Type B pancreatic cell (in vitro differentiated cells): ENCODE measurements around the gene SLC23A3. TPM values are rescaled to one million over a fixed set of nuclear protein-coding genes. Genes with fewer than 3 reads are reported as not detected.

Experiments
- DNase-seq: peaks from one replicate; pipeline ENCODE4 v3.0.0; 2021; ENCODE audit warnings: mixed read lengths; ENCODE audit not compliant: unreplicated experiment; ENCODE audit errors: extremely low spot score
- H3K27ac Mint-ChIP-seq: 2 replicates; pipeline ENCODE4 v1.8.0; 2021; ENCODE audit warnings: mild to moderate bottlenecking, mixed read lengths
- H3K27me3 Mint-ChIP-seq: 2 replicates; pipeline ENCODE4 v1.8.0; 2021; ENCODE audit warnings: mixed read lengths
- H3K36me3 Mint-ChIP-seq: 2 replicates; pipeline ENCODE4 v1.8.0; 2021; ENCODE audit warnings: mixed read lengths
- H3K4me1 Mint-ChIP-seq: one replicate; pipeline ENCODE4 v1.8.0; 2021; ENCODE audit warnings: mixed read lengths; ENCODE audit not compliant: unreplicated experiment
- H3K4me3 Mint-ChIP-seq: 2 replicates; pipeline ENCODE4 v1.8.0; 2021; ENCODE audit warnings: mild to moderate bottlenecking, mixed read lengths
- H3K9me3 Mint-ChIP-seq: 2 replicates; pipeline ENCODE4 v1.8.0; 2021; ENCODE audit warnings: mixed read lengths
- total RNA-seq: library from RNA; stranded (reverse); gene quantifications from 2 replicates; pipeline ENCODE4 v1.2.1, GENCODE V29; 2021; ENCODE audit warnings: low replicate concordance
- TF ChIP-seq, protein P1 (sequence below): fragments of 200-600 bp; sonication (generic); conservative IDR thresholded peaks from 2 replicates; pipeline ENCODE4 v1.5.0; 2021; ENCODE audit warnings: antibody characterized with exemption, mild to moderate bottlenecking

SLC23A3 gene
- total RNA-seq, 1 donor from 2014 or later: 5.5 TPM

DNA sequence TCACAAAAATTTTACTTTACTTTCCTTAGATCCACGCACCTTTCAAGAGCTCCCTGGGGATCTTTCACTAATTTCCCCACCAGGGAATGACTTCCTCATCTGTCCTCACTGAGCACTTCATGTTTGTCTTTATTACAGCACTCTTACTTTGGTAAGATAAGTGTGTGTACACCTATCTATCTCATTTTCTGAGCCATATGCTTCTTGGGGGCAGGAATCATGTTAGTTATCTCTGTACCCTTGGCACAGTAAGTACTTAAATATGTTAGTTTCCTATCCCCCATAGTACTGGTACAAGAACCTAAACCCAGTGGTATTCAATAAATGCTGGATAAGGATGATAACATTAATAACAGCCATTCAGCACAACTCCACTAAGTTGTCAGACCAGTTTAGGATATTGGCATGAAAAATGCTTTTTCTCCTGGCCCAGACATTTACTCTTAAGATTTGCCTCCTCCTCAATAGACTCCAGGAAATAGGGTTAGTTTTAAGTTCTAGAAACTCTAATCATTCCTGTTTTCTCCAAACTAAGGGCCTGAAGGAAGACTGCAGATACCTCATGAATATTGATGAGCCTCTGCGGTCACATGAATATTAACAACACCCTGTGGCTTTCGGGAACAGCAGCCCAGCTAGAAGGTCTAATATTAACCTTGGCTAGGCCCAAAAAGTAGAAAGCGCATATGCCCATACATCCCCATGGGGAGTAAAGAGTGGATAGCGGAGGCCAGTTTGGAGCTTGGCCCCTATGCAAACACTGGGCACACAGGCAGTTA lies 47.4 kb downstream of the SLC23A3 start:
- Mint-ChIP-seq H3K4me3 (no peak overlapping the region), H3K27ac (peak overlapping the region; percentile 17), H3K9me3 (no peaks in the 10 kb centered on the region), H3K36me3 (peaks cover 7% of the 10 kb centered on the region), H3K4me1 (peaks cover 27% of the 10 kb centered on the region), H3K27me3 (no peaks in the 10 kb centered on the region)
- TF ChIP-seq, protein P1, sequence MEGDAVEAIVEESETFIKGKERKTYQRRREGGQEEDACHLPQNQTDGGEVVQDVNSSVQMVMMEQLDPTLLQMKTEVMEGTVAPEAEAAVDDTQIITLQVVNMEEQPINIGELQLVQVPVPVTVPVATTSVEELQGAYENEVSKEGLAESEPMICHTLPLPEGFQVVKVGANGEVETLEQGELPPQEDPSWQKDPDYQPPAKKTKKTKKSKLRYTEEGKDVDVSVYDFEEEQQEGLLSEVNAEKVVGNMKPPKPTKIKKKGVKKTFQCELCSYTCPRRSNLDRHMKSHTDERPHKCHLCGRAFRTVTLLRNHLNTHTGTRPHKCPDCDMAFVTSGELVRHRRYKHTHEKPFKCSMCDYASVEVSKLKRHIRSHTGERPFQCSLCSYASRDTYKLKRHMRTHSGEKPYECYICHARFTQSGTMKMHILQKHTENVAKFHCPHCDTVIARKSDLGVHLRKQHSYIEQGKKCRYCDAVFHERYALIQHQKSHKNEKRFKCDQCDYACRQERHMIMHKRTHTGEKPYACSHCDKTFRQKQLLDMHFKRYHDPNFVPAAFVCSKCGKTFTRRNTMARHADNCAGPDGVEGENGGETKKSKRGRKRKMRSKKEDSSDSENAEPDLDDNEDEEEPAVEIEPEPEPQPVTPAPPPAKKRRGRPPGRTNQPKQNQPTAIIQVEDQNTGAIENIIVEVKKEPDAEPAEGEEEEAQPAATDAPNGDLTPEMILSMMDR: no peak
- DNase-seq: no peak

DNA sequence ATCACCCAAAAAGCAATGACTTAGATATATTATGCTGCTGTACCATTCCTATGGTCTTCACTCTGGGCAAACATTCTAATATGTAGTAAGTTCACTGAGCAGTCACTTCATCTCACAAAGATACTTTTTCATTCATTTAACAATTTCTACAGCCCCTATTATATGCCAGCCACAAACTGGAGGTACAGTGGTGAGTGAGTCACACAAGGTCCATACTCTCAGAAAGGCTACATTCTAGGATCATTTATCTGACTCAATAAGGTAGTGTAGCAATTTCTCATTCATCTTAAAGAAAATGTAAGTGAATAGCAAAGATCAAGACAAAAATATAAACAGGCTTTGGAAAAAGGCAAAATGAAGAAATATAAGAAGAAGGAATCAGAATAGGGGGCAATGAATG lies 49.7 kb downstream of the SLC23A3 start:
- Mint-ChIP-seq H3K9me3 (no peaks in the 10 kb centered on the region), H3K36me3 (no peaks in the 10 kb centered on the region), H3K27ac (no peak overlapping the region), H3K4me1 (peaks cover 26% of the 10 kb centered on the region), H3K4me3 (no peak overlapping the region), H3K27me3 (no peaks in the 10 kb centered on the region)
- DNase-seq: no peak
- TF ChIP-seq, protein P1: no peak

DNA sequence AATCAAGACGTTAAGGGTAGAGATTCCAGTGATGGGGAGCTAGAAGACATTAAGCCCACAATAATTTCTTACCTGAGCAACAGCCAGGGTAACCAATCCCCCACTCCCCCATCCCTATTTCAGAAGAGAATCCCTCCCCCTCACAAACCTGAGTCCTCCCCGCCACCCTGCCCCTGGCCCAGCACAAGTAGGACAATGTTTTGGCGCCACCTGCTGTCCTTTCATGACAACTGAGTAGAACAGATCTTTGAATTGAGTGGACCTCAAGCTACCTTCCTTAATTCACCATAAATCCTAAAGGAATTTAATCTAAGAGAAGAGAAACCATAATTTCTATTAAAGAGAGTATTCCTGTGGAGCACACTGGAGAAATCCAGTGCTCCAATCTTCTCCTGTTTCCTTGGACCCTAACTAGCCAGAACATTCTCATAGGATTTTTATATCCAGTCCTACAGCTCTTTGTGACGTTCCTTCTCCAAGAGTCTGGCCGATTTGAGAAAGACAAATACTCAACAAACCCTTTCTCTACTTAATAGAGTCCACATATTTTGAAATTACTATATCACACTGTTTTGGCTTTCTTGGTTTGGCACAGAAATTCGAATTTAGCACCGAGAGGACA lies 50.3 kb downstream of the SLC23A3 start:
- H3K4me1 Mint-ChIP-seq: peaks cover 29% of the 10 kb centered on the region
- no peaks in the 10 kb centered on the region for H3K27me3 Mint-ChIP-seq
- no peak for DNase-seq
- TF ChIP-seq, protein P1: peak; percentile 81
- H3K36me3 Mint-ChIP-seq: no peaks in the 10 kb centered on the region
- H3K27ac Mint-ChIP-seq: no peak overlapping the region
- no peaks in the 10 kb centered on the region for H3K9me3 Mint-ChIP-seq
- no peak overlapping the region for H3K4me3 Mint-ChIP-seq

DNA sequence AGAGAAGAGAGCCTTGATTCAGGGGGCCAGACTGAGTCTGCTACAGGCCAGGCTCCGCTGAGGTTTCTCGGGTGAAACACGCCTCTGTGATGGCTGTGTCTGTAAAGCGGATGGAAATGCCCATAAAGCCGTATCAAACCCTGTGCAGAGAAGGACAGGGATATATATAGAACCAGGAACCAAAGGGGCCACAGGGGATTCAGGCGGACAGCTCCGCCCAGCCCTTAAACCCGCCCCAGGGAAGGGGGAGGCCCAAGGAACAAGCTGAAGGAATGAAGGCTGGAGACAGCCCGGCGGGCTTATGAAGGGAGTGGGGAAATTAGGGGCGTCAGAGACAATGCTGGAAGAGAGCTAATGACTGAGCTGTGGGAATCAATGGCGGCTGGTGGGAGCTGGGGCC lies 51.3 kb downstream of the SLC23A3 start:
- TF ChIP-seq, protein P1: no peak
- Mint-ChIP-seq H3K27me3 (no peaks in the 10 kb centered on the region), H3K36me3 (no peaks in the 10 kb centered on the region), H3K4me1 (peaks cover 29% of the 10 kb centered on the region), H3K4me3 (no peak overlapping the region), H3K9me3 (no peaks in the 10 kb centered on the region), H3K27ac (no peak overlapping the region)
- DNase-seq: no peak

GRCh38 chr2:219116776-219117646 lies 52.8 kb downstream of the SLC23A3 start:
- no peaks in the 10 kb centered on the region for H3K9me3 Mint-ChIP-seq
- no peaks in the 10 kb centered on the region for H3K27me3 Mint-ChIP-seq
- TF ChIP-seq, protein P1: no peak
- no peak overlapping the region for H3K27ac Mint-ChIP-seq
- H3K4me3 Mint-ChIP-seq: peak overlapping the region; percentile 10
- peaks cover 34% of the 10 kb centered on the region for H3K4me1 Mint-ChIP-seq
- H3K36me3 Mint-ChIP-seq: no peaks in the 10 kb centered on the region
- DNase-seq: no peak
